HG03442 (cell line): Measurements from ENCODE around the gene DYNC1I2.
"Not testable (repeated sequence)": the region's sequence is repeated elsewhere in the genome, so short reads cannot be mapped to it uniquely, and the experiment has no call there.

Experiments used
- ATAC-seq: cut with Tn5 transposase; IDR thresholded peaks from one replicate; pipeline ENCODE4 v1.9.1; 2021; ENCODE audit warnings: mild to moderate bottlenecking, moderate library complexity; ENCODE audit not compliant: unreplicated experiment

DYNC1I2 gene

GRCh38 chr2:171772373-171772772 is 85.1 kb downstream of the DYNC1I2 start:
- no peak for ATAC-seq

GRCh38 chr2:171774581-171774980 is 87.3 kb downstream of the DYNC1I2 start:
- not testable (repeated sequence) for ATAC-seq

- ATAC-seq: no peak
These were observed 91.2 kb downstream of the DYNC1I2 start for GRCh38 chr2:171778515-171778914.

- no peak for ATAC-seq
These were observed 98.2 kb downstream of the DYNC1I2 start for GRCh38 chr2:171785450-171785849.

GRCh38 chr2:171787333-171788072 is 100.2 kb downstream of the DYNC1I2 start:
- ATAC-seq: no peak

GRCh38 chr2:171788316-171788993 is 101.2 kb downstream of the DYNC1I2 start:
- ATAC-seq: no peak

- ATAC-seq: no peak
These were observed 102.7 kb downstream of the DYNC1I2 start for GRCh38 chr2:171789956-171790355.

- ATAC-seq: no peak
These were observed 104.1 kb downstream of the DYNC1I2 start for GRCh38 chr2:171791361-171791760.

GRCh38 chr2:171792157-171792556 is 104.9 kb downstream of the DYNC1I2 start:
- ATAC-seq: no peak

GRCh38 chr2:171792886-171793580 is 105.8 kb downstream of the DYNC1I2 start:
- no peak for ATAC-seq

- ATAC-seq: no peak
These were observed 106.7 kb downstream of the DYNC1I2 start for GRCh38 chr2:171793691-171794678.

GRCh38 chr2:171794918-171795317 is 107.6 kb downstream of the DYNC1I2 start:
- ATAC-seq: no peak
